Keratinocyte (primary cell): ENCODE results near the gene PFKFB4. TPM values are rescaled to one million over a fixed set of nuclear protein-coding genes. Genes with fewer than 3 reads are reported as not detected.

Experiments used
- DNase-seq: peaks from one replicate; pipeline ENCODE4 v3.0.0-alpha.2; 2011; ENCODE audit warnings: low read depth, missing footprints, low spot score
- FAIRE-seq: peaks from 2 replicates; lab custom pipeline; 2011; peaks lifted over from hg19 to GRCh38; lab: Jason Lieb, UNC
- H2AFZ ChIP-seq: 2 replicates; pipeline ENCODE4 v1.6.0; 2012; ENCODE audit warnings: low read length, control low read depth, inconsistent platforms; ENCODE audit not compliant: control insufficient read depth
- H3K27ac ChIP-seq: 2 replicates; pipeline ENCODE4 v1.5.1; 2011; ENCODE audit warnings: low read length; ENCODE audit not compliant: control insufficient read depth, insufficient read depth
- H3K27me3 ChIP-seq: 3 replicates; pipeline ENCODE4 v1.6.0; 2011; ENCODE audit warnings: low read length; ENCODE audit not compliant: control insufficient read depth, insufficient read depth; ENCODE audit errors: extremely low read depth
- H3K36me3 ChIP-seq, 2 experiments: 2 replicates in 1 of 2; 3 replicates in 1 of 2; pipeline ENCODE4 v1.5.1; 2011; ENCODE audit warnings: low read length in 2 of 2, mild to moderate bottlenecking in 1 of 2; ENCODE audit not compliant: control insufficient read depth in 2 of 2, insufficient read depth in 2 of 2; ENCODE audit errors: extremely low read depth in 1 of 2
- H3K4me1 ChIP-seq: 3 replicates; pipeline ENCODE4 v1.5.1; 2011; ENCODE audit warnings: low read length; ENCODE audit not compliant: control insufficient read depth, insufficient read depth; ENCODE audit errors: extremely low read depth
- H3K4me2 ChIP-seq: 3 replicates; pipeline ENCODE4 v1.6.0; 2011; ENCODE audit warnings: low read depth, low read length; ENCODE audit not compliant: control insufficient read depth, insufficient read depth; ENCODE audit errors: extremely low read depth
- H3K4me3 ChIP-seq, 3 experiments: fragments of 200-600 bp in 1 of 3; sonication (generic) in 1 of 3; 2 replicates in 2 of 3; 3 replicates in 1 of 3; pipeline ENCODE4 v1.5.1; 2011 to 2016; ENCODE audit warnings: low read length in 3 of 3, mild to moderate bottlenecking in 3 of 3, control low read depth in 2 of 3, inconsistent platforms in 1 of 3, low read depth in 1 of 3, mixed read lengths in 1 of 3, mixed run types in 1 of 3, moderate library complexity in 1 of 3; ENCODE audit not compliant: control insufficient read depth in 2 of 3, insufficient read depth in 2 of 3; ENCODE audit errors: extremely low read depth in 1 of 3
- H3K79me2 ChIP-seq: 2 replicates; pipeline ENCODE4 v1.6.0; 2012; ENCODE audit warnings: low read length; ENCODE audit not compliant: control insufficient read depth, insufficient read depth
- H3K9ac ChIP-seq: 3 replicates; pipeline ENCODE4 v1.6.0; 2011; ENCODE audit warnings: low read length; ENCODE audit not compliant: control insufficient read depth, insufficient read depth; ENCODE audit errors: extremely low read depth
- H3K9me1 ChIP-seq: 3 replicates; pipeline ENCODE4 v1.6.0; 2011; ENCODE audit warnings: low read length; ENCODE audit not compliant: control insufficient read depth, insufficient read depth; ENCODE audit errors: extremely low read depth
- H3K9me3 ChIP-seq: 2 replicates; pipeline ENCODE4 v1.5.1; 2012; ENCODE audit warnings: low read depth, low read length; ENCODE audit not compliant: control insufficient read depth
- H4K20me1 ChIP-seq: 3 replicates; pipeline ENCODE4 v1.6.0; 2011; ENCODE audit warnings: low read length; ENCODE audit not compliant: control insufficient read depth, insufficient read depth; ENCODE audit errors: extremely low read depth
- CTCF ChIP-seq, 3 experiments: IDR thresholded peaks in 1 of 3; conservative IDR thresholded peaks in 1 of 3; optimal IDR thresholded peaks in 1 of 3; 2 replicates in 2 of 3; 3 replicates in 1 of 3; pipeline versions ENCODE3 to v1.5.1; 2011; ENCODE audit warnings: low read length in 3 of 3, mild to moderate bottlenecking in 3 of 3, moderate library complexity in 2 of 3, control low read depth in 1 of 3, inconsistent platforms in 1 of 3; ENCODE audit not compliant: insufficient read depth in 2 of 3; ENCODE audit errors: extremely low read depth in 1 of 3
- EZH2 ChIP-seq: IDR thresholded peaks from one replicate; pipeline ENCODE4 v1.6.1; 2012; ENCODE audit warnings: inconsistent platforms, mild to moderate bottlenecking, low read length, moderate library complexity
- dilution Hi-C: fragments of 300-500 bp; cut with MboI; formaldehyde crosslinking; loops from one replicate; pipeline ENCODE4 v1.7.0; 2020; ENCODE audit warnings: low sequenced_read_pairs; ENCODE audit not compliant: extremely low pct_ligation_motif_present
- polyA plus RNA-seq, 5 experiments: library from polyadenylated mRNA; depleted of rRNA in 3 of 5; stranded (reverse) in 3 of 5; stranded (forward) in 1 of 5; unstranded in 1 of 5; fragments of >200 nt; gene quantifications; 1 replicate in 1 of 5; 2 replicates in 3 of 5; 3 replicates in 1 of 5; pipeline versions ENCODE4 v1.2.1 to v1.2.3, GENCODE V29; 2011 to 2012; ENCODE audit warnings: missing spikeins in 2 of 5, low read depth in 1 of 5, low replicate concordance in 1 of 5

Gene PFKFB4
- polyA plus RNA-seq, 1 donor (not counting 4 experiments of a cell fraction or from before 2014, with no cell fraction given): 15.1 TPM

GRCh38 chr3:48591886-48592518 is 35.4 kb upstream of the PFKFB4 start:
- no peak for FAIRE-seq
- TF ChIP-seq EZH2 (no peak), CTCF (optimal IDR thresholded peaks at IDR 0.05 in 1 of 3, IDR thresholded peaks at IDR 0.05 in 1 of 3, conservative IDR thresholded peaks at IDR 0.05 in 1 of 3; ENCODE audit: extremely low read depth in 1 of 3, insufficient read depth in 2 of 3, low read length in 3 of 3) (no peak)
- peak overlapping the region in 1 of 3 experiments; percentile 7 for H3K4me3 ChIP-seq
- peaks cover 30% of the 10 kb centered on the region for H4K20me1 ChIP-seq
- peak overlapping the region; percentile 37 for H3K4me2 ChIP-seq
- H3K4me1 ChIP-seq: peaks cover 47% of the 10 kb centered on the region
- H3K9ac ChIP-seq: peak overlapping the region; percentile 15
- dilution Hi-C loops: no loop called here
- H3K79me2 ChIP-seq: peaks cover 80% of the 10 kb centered on the region
- no peaks in the 10 kb centered on the region for H3K9me3 ChIP-seq
- H3K27ac ChIP-seq: no peak overlapping the region
- peaks cover 47 to 65% of the 10 kb centered on the region in 2 experiments for H3K36me3 ChIP-seq
- H3K9me1 ChIP-seq: peaks cover 2% of the 10 kb centered on the region
- H3K27me3 ChIP-seq: no peaks in the 10 kb centered on the region
- H2AFZ ChIP-seq: no peak overlapping the region
- no peak for DNase-seq

GRCh38 chr3:48591436-48591835 is 34.8 kb upstream of the PFKFB4 start:
- dilution Hi-C loops: no loop called here
- peak overlapping the region; percentile 15 for H3K9ac ChIP-seq
- H3K4me1 ChIP-seq: peaks cover 42% of the 10 kb centered on the region
- FAIRE-seq (no peak), DNase-seq (no peak)
- peaks cover 52 to 69% of the 10 kb centered on the region in 2 experiments for H3K36me3 ChIP-seq
- H3K4me2 ChIP-seq: peak overlapping the region; percentile 20
- H3K27me3 ChIP-seq: no peaks in the 10 kb centered on the region
- peaks cover 2% of the 10 kb centered on the region for H3K9me1 ChIP-seq
- TF ChIP-seq EZH2: no peak
- TF ChIP-seq CTCF (optimal IDR thresholded peaks at IDR 0.05 in 1 of 3, IDR thresholded peaks at IDR 0.05 in 1 of 3, conservative IDR thresholded peaks at IDR 0.05 in 1 of 3; ENCODE audit: extremely low read depth in 1 of 3, insufficient read depth in 2 of 3, low read length in 3 of 3): no peak
- H2AFZ ChIP-seq: no peak overlapping the region
- H4K20me1 ChIP-seq: peaks cover 30% of the 10 kb centered on the region
- H3K79me2 ChIP-seq: peaks cover 85% of the 10 kb centered on the region
- no peaks in the 10 kb centered on the region for H3K9me3 ChIP-seq
- no peak overlapping the region for H3K4me3 ChIP-seq
- H3K27ac ChIP-seq: no peak overlapping the region
